Ascending aorta (tissue), 2 donors: Measurements from ENCODE around the gene FAM131C. TPM values are rescaled to one million over a fixed set of nuclear protein-coding genes. Genes with fewer than 3 reads are reported as not detected.
A peak's percentile ranks its signal among the peaks of the same experiment; 100 is the strongest.

Experiments used
- DNase-seq, 2 donors: peaks; one replicate each; pipeline ENCODE4 v3.0.0-alpha.2; 2019; ENCODE audit warnings: low spot score in 2 of 2
- H3K27ac ChIP-seq, 2 donors: fragments of 200-600 bp; sonication (generic); one replicate each; pipeline ENCODE4 v1.5.1; 2016 to 2017; ENCODE audit warnings: mild to moderate bottlenecking in 1 of 2
- H3K27me3 ChIP-seq: fragments of 200-600 bp; sonication (generic); one replicate; pipeline ENCODE4 v1.5.1; 2017
- H3K36me3 ChIP-seq, 2 donors: fragments of 200-600 bp; sonication (generic); one replicate each; pipeline ENCODE4 v1.5.1; 2016
- H3K4me1 ChIP-seq, 2 donors: fragments of 200-600 bp; sonication (generic); one replicate each; pipeline ENCODE4 v1.5.1; 2016 to 2017; ENCODE audit warnings: mild to moderate bottlenecking in 1 of 2
- H3K4me3 ChIP-seq, 2 donors: fragments of 200-600 bp; sonication (generic); one replicate each; pipeline ENCODE4 v1.5.1; 2016 to 2017; ENCODE audit warnings: mild to moderate bottlenecking in 1 of 2
- H3K9me3 ChIP-seq, 2 donors: fragments of 200-600 bp; sonication (generic); one replicate each; pipeline ENCODE4 v1.5.1; 2016
- CTCF ChIP-seq, 3 experiments: fragments of 200-600 bp in 2 of 3; fragments of 450-650 bp in 1 of 3; sonication (generic) in 2 of 3; IDR thresholded peaks; one replicate each; pipeline ENCODE4 v1.5.1; 2016 to 2019; ENCODE audit warnings: antibody characterized with exemption in 3 of 3, mild to moderate bottlenecking in 1 of 3, moderate library complexity in 1 of 3
- intact Hi-C: fragments of 100-400 bp; cut with DNase I; formaldehyde crosslinking; loops from one replicate; pipeline ENCODE4 v1.15.1; 2023
- total RNA-seq: library from RNA; depleted of rRNA; stranded (reverse); fragments of >200 nt; gene quantifications from one replicate; pipeline ENCODE4 v1.1.0, GENCODE V29; 2016

Gene FAM131C
- total RNA-seq, 1 donor from 2014 or later = 0.21 TPM

GRCh38 chr1:16080422-16081150 is 7.1 kb upstream of the FAM131C start:
- H3K4me3 ChIP-seq = no peak overlapping the region
- H3K4me1 ChIP-seq = peaks cover 2 to 4% of the 10 kb centered on the region in 2 donors
- no peak for TF ChIP-seq CTCF (IDR thresholded peaks at IDR 0.05)
- H3K27me3 ChIP-seq = no peaks in the 10 kb centered on the region
- intact Hi-C loops = no loop called here
- DNase-seq = no peak
- no peaks in the 10 kb centered on the region for H3K9me3 ChIP-seq
- H3K36me3 ChIP-seq = no peaks in the 10 kb centered on the region
- H3K27ac ChIP-seq = no peak overlapping the region

GRCh38 chr1:16078925-16079656 is 5.6 kb upstream of the FAM131C start:
- no peaks in the 10 kb centered on the region for H3K9me3 ChIP-seq
- peak overlapping the region in 1 of 2 donors; percentile 19 for H3K27ac ChIP-seq
- intact Hi-C loops = loop anchor here (1.0 to 5.0 kb wide), 3 partner anchors 108 to 288 kb away; partner anchors contain the start of gene SZRD1
- DNase-seq = peak in 1 of 2 donors; percentile 90
- TF ChIP-seq CTCF (IDR thresholded peaks at IDR 0.05) = peak; percentile 88 to 97 (median 92)
- H3K36me3 ChIP-seq = no peaks in the 10 kb centered on the region
- H3K4me1 ChIP-seq = peaks cover 8 to 15% of the 10 kb centered on the region in 2 donors
- H3K4me3 ChIP-seq = no peak overlapping the region
- H3K27me3 ChIP-seq = no peaks in the 10 kb centered on the region

GRCh38 chr1:16077406-16078245 is 4.2 kb upstream of the FAM131C start:
- no peak for TF ChIP-seq CTCF (IDR thresholded peaks at IDR 0.05)
- Histone ChIP-seq H3K27ac (peak overlapping the region in 1 of 2 donors; percentile 5), H3K36me3 (no peaks in the 10 kb centered on the region), H3K9me3 (no peaks in the 10 kb centered on the region), H3K4me3 (no peak overlapping the region), H3K4me1 (peaks cover 19 to 24% of the 10 kb centered on the region in 2 donors), H3K27me3 (no peaks in the 10 kb centered on the region)
- no peak for DNase-seq
- intact Hi-C loops = loop anchor here (2.0 to 5.0 kb wide), 2 partner anchors 167 to 290 kb away; partner anchors contain the start of gene SZRD1

DNA sequence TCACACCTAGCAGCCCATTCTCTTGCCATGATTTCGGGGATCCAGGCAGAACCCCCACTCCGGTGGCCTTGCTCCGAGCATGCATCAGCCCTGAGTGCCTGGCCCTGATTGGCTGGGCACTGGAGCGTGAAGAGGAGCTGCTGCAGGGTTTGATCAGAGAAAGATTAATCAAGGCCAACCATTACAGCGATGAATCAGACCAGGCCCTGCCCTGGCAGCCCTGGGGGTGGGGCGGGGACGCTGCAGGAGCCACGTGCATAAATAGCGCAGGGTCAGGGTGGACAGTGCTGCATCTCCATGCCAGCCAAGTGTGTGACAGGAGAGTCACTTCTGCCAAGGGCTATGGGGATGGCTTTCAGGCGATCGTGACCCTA is 3.4 kb upstream of the FAM131C start:
- no peaks in the 10 kb centered on the region for H3K27me3 ChIP-seq
- DNase-seq = no peak
- H3K4me3 ChIP-seq = no peak overlapping the region
- H3K4me1 ChIP-seq = peaks cover 19 to 24% of the 10 kb centered on the region in 2 donors
- H3K9me3 ChIP-seq = no peaks in the 10 kb centered on the region
- no peak for TF ChIP-seq CTCF (IDR thresholded peaks at IDR 0.05)
- intact Hi-C loops = loop anchor here (5.0 kb wide), 1 partner anchor 290 kb away; the partner anchor contains the start of gene SZRD1
- no peaks in the 10 kb centered on the region for H3K36me3 ChIP-seq
- H3K27ac ChIP-seq = peak overlapping the region in 1 of 2 donors; percentile 59
